DOHH2 (cell line): ENCODE measurements around the gene ARL8B.
A peak's percentile ranks its signal among the peaks of the same experiment; 100 is the strongest.

Experiments used
- H3F3A ChIP-seq: fragments of 200-600 bp; sonication (generic), shearing (Covaris generic); 2 replicates; pipeline ENCODE4 v1.6.0; 2016; ENCODE audit warnings: antibody characterized with exemption, mild to moderate bottlenecking; ENCODE audit not compliant: control insufficient read depth, insufficient read depth
- H3K27ac ChIP-seq: fragments of 200-600 bp; sonication (generic); 2 replicates; pipeline ENCODE4 v1.5.1; 2014; ENCODE audit warnings: low read depth, mild to moderate bottlenecking, low read length, moderate library complexity
- H3K27me3 ChIP-seq: fragments of 200-600 bp; sonication (generic); 2 replicates; pipeline ENCODE4 v1.6.1; 2014; ENCODE audit warnings: mild to moderate bottlenecking, low read length, mixed read lengths; ENCODE audit not compliant: control insufficient read depth
- H3K36me3 ChIP-seq: fragments of 200-600 bp; sonication (generic); 2 replicates; pipeline ENCODE4 v1.6.1; 2014; ENCODE audit warnings: mild to moderate bottlenecking, low read length, moderate library complexity, mixed read lengths; ENCODE audit not compliant: control insufficient read depth
- H3K4me1 ChIP-seq: fragments of 200-600 bp; sonication (generic); 2 replicates; pipeline ENCODE4 v1.6.1; 2014; ENCODE audit warnings: mild to moderate bottlenecking, low read length, mixed read lengths; ENCODE audit not compliant: control insufficient read depth
- H3K4me2 ChIP-seq: fragments of 200-600 bp; sonication (generic); 2 replicates; pipeline ENCODE4 v1.6.0; 2014; ENCODE audit warnings: mild to moderate bottlenecking, low read length, moderate library complexity
- H3K4me3 ChIP-seq: fragments of 200-600 bp; sonication (generic); 2 replicates; pipeline ENCODE4 v1.5.1; 2014; ENCODE audit warnings: mild to moderate bottlenecking, low read length, mixed read lengths
- H3K79me2 ChIP-seq: fragments of 200-600 bp; sonication (generic); 2 replicates; pipeline ENCODE4 v1.6.1; 2014; ENCODE audit warnings: mild to moderate bottlenecking, low read length, mixed read lengths; ENCODE audit not compliant: control insufficient read depth
- H3K9me2 ChIP-seq: fragments of 200-600 bp; sonication (generic); replicated peaks from 2 replicates; pipeline ENCODE4 v1.6.1; 2014; ENCODE audit warnings: mild to moderate bottlenecking, low read length, mixed read lengths; ENCODE audit not compliant: control insufficient read depth
- H3K9me3 ChIP-seq: fragments of 200-600 bp; sonication (generic); 2 replicates; pipeline ENCODE4 v1.6.1; 2014; ENCODE audit warnings: antibody characterized with exemption, low read length, mixed read lengths; ENCODE audit not compliant: control insufficient read depth, insufficient read depth
- H4K20me1 ChIP-seq: fragments of 200-600 bp; sonication (generic); 2 replicates; pipeline ENCODE4 v1.6.0; 2014; ENCODE audit warnings: low read depth, mild to moderate bottlenecking, antibody characterized with exemption, low read length, moderate library complexity; ENCODE audit not compliant: control insufficient read depth, insufficient read depth
- CTCF ChIP-seq: fragments of 200-600 bp; sonication (generic); IDR thresholded peaks from one replicate; pipeline ENCODE4 v1.5.1; 2014; ENCODE audit warnings: antibody characterized with exemption, mild to moderate bottlenecking, low read depth, low read length; ENCODE audit not compliant: poor library complexity, severe bottlenecking
- EZH2phosphoT487 ChIP-seq: fragments of 200-600 bp; sonication (generic); IDR thresholded peaks from 2 replicates; pipeline ENCODE4 v1.6.1; 2017; ENCODE audit warnings: borderline replicate concordance, mild to moderate bottlenecking, antibody characterized with exemption, low read length, moderate library complexity, mixed read lengths

ARL8B gene

DNA sequence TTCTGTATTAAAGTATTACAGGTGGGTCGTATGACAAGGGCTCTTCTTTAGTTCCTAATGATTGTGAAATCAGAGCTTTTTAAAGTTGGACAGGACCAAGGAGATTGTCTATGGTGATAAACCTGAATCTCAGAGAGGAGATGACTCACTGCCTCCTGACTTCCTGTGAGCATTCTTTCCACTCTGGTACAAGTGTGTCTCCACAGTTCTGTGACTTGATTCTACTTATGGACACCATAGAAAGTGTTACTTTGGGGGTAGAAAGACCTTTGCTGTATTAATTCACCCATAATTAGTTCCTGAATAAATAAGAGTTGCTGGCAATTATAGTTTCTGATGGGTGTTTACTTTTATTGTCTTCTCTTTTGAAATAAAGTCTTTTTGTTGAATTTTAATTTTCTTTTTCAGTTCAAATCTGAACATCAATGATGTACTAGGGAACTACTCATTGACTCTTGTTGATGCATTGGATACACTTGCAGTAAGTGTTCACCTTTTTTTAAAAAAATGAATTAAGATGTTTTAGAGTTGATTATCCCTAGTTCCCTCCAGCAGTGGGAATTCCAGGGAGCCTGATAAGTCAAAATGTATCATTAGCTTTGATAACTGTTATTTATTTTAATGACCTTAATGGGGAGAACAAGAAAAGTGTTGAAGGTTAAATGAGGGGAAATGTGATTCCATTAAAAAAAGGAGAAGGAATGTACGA, 72.9 kb downstream of the ARL8B start:
- H3K27me3 ChIP-seq, result no peaks in the 10 kb centered on the region
- peaks cover 86% of the 10 kb centered on the region for H3K4me1 ChIP-seq
- H3K36me3 ChIP-seq, result peaks cover 94% of the 10 kb centered on the region
- no peaks in the 10 kb centered on the region for H3K9me3 ChIP-seq
- H3K9me2 ChIP-seq, result no peaks in the 10 kb centered on the region
- H4K20me1 ChIP-seq, result peaks cover 18% of the 10 kb centered on the region
- H3K79me2 ChIP-seq, result peaks cover 100% of the 10 kb centered on the region
- no peak for TF ChIP-seq EZH2phosphoT487
- no peak for TF ChIP-seq CTCF
- peaks cover 50% of the 10 kb centered on the region for H3F3A ChIP-seq
- H3K4me2 ChIP-seq, result peak overlapping the region; percentile 96
- H3K4me3 ChIP-seq, result peak overlapping the region; percentile 46
- peak overlapping the region; percentile 95 for H3K27ac ChIP-seq

DNA sequence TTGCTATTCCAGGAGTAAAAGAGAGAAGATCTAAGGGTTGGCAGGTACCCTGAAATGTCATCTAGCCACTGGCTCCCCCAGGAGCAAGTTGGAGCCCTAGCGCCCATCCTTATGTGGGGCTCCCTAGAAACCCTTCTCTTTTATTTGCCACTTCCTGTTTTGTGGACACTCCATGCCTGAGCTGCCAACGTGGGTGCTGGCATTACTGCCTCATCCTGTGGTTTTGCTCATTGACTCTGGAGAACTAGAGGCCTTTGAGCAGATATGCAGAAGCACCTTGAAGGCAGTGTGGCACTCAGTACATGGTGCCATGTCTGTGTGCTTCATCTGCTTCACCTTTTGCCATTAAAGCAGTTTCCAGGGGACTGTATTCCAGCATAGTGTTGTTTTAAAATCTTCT, 73.5 kb downstream of the ARL8B start:
- Histone ChIP-seq H4K20me1 (peaks cover 13% of the 10 kb centered on the region; the same call in 1 of the 2 replicates), H3K4me1 (peaks cover 86% of the 10 kb centered on the region), H3K9me3 (no peaks in the 10 kb centered on the region), H3K27me3 (no peaks in the 10 kb centered on the region), H3K79me2 (peaks cover 100% of the 10 kb centered on the region), H3K9me2 (no peaks in the 10 kb centered on the region), H3K4me2 (peak overlapping the region; percentile 96), H3F3A (peaks cover 50% of the 10 kb centered on the region), H3K27ac (peak overlapping the region; percentile 95), H3K36me3 (peaks cover 94% of the 10 kb centered on the region), H3K4me3 (peak overlapping the region; percentile 46)
- TF ChIP-seq EZH2phosphoT487 (no peak), CTCF (no peak)

GRCh38 chr3:5197022-5197421, 74.9 kb downstream of the ARL8B start:
- peaks cover 41% of the 10 kb centered on the region for H3F3A ChIP-seq
- peaks cover 76% of the 10 kb centered on the region for H3K4me1 ChIP-seq
- H3K4me3 ChIP-seq, result peak overlapping the region; percentile 46
- no peaks in the 10 kb centered on the region for H3K9me2 ChIP-seq
- peak overlapping the region; percentile 95 for H3K27ac ChIP-seq
- H3K36me3 ChIP-seq, result peaks cover 97% of the 10 kb centered on the region
- peaks cover 14% of the 10 kb centered on the region; the same call in 1 of the 2 replicates for H4K20me1 ChIP-seq
- H3K9me3 ChIP-seq, result no peaks in the 10 kb centered on the region
- TF ChIP-seq CTCF (no peak), EZH2phosphoT487 (no peak)
- H3K79me2 ChIP-seq, result peaks cover 99% of the 10 kb centered on the region
- peak overlapping the region; percentile 96 for H3K4me2 ChIP-seq
- no peaks in the 10 kb centered on the region for H3K27me3 ChIP-seq
